ENCODE data around the gene COBL.

The COBL gene

DNA sequence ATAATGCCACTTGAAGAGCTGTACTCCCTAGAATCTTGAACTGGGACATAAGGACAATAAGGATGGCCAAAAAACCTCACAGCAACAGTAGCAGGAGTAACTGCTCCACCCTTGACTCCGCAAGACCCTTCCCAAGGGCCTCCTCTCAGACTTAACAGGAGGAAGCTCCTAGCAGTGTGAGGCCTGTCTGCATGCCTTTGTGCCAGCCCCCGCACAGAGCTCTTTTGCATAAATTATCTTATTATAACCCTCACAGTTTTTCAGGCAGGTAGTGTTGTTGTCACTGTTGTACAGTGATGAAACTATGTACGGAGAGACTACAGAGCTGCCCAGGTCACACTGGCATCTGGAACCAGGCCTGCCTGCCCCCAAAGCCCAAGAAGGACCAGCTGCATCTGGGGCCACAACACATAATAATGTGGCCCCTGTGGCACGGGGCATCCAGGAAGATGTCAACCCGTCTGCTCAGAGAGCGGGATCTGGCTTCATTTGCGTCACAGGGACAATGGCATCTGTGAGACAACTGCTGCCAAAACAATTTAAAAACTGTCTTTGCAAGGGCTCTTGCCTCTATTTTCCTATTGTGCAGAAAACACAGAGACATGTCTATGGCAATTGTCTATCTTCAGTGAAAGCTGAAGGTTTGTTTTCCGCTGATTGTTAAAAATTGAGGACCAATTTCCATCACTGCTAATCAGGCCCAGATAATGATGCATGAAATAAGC, 284.7 kb downstream of the COBL start:
- DNase-seq = no peak

DNA sequence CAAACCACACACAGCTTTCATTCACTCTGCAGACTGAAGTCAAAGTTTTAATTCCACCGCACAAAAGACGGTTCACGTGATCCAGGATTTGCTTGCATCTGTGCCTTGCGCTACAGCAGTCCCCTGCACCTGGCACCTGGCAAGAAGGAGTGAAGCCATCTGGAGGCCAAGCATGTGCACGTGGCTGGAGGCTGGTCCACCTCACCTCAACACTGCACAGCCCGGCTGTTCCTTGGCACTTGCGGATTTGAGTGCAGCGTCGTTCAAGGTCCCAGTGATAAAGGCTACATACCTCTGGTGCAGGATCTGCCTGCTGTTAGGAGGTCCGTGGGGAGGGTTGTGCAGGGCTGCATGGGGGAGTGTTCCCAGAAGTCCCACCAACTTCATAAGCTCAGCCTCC, 285.4 kb downstream of the COBL start:
- no peak for DNase-seq

DNA sequence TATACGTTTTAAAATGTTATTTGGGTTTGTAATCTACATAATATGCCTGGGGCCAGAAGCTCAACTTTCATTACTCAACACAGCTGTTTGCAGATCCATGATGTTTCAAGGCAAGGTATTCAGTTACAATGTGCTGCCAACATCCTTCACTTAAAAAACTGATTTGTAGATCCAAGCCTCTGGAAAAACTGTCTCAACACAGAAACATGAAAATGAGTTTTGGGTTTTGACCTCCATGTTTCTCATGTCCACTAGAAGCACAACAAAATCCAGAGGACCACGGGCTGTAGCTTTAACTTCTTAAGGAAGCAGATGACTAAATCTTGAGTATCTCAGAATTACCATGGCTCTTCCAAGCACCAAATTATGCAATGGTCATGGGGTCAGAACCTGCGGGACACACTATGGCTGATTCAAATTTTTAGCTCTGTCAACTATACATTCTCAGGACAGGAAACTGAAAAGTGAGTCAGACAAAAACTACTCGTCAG, 286.9 kb downstream of the COBL start:
- no peak for DNase-seq

- no peak for DNase-seq
Measured at GRCh38 chr7:51029131-51029530, 287.5 kb downstream of the COBL start.

GRCh38 chr7:51027935-51028830, 288.4 kb downstream of the COBL start:
- no peak for DNase-seq

- DNase-seq = no peak
Measured at GRCh38 chr7:51027106-51027934, 289.3 kb downstream of the COBL start.

- no peak for DNase-seq
Measured at GRCh38 chr7:51026341-51026740, 290.3 kb downstream of the COBL start.

- no peak for DNase-seq
Measured at GRCh38 chr7:51025668-51026067, 290.9 kb downstream of the COBL start.

DNA sequence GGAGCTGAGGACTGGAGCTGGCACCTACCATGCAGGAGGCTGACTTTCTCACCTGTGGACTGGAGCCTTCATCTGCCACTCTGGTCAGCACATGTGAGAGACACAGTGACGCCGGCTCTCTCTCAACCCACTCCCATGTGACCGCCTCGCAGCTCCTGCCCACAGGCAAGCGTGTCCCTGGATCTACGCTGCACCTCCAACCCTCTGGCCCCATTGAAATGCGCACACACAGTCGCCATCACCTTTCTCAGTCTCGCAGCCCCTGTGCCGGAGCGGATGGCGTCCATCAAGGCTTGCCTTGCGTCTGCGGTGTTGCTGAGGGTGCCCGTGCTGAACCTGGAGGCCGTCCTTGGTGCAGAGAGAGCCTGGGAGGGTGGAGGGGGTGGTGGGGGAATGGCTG, 291.7 kb downstream of the COBL start:
- DNase-seq = no peak

DNA sequence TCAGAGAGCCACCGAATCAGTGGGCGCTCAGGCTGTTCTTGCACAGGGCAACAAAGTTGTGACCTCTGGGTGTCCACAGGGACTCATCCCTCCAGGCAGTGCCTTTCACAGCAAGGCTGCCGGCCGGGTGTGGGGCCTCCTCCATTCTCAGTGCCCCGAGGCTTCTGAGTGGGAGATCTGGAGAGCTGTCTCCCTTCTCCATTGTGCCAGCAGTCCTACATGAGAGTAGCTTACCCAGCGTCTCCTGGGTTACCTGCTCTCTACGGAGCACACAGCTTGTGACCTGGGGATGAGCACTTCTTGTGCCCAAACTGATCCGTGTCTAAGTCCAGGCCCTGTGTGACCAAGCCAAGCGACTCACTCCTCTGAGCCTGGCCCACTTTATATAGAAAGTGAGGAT, 293.1 kb downstream of the COBL start:
- no peak for DNase-seq

- no peak for DNase-seq
Measured at GRCh38 chr7:51022821-51023220, 293.8 kb downstream of the COBL start.

DNA sequence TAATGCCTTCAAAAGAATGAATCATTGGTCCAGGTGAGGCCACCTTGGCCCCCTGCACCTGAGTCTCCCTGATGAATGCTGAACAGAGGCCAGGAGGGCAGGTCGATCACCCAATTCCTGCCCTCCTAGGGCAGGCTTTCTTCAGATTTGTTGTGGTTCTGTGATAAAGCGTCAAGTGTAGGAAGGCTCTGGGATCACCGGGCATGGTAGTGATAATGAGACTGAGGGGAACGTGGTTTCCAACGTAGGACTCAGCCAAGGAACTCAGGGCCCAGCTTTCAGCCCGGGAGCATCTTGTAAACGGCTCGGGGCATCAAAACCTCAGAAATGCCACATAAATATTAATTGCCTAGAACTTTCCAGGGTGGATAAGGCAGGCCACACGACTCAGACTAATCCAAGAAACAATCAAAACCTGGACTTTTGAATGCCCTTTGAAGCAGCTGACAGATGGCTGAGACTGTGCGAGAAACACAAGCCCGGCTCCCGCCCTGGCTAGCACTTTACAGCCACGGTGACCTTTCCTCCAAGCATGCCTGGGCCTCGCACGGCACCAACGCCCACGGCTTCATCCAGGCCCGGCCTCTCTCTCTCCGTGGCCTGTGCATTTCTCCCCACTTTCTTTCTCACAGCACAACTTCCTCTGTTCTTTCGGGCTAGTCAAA, 294.6 kb downstream of the COBL start:
- no peak for DNase-seq

DNA sequence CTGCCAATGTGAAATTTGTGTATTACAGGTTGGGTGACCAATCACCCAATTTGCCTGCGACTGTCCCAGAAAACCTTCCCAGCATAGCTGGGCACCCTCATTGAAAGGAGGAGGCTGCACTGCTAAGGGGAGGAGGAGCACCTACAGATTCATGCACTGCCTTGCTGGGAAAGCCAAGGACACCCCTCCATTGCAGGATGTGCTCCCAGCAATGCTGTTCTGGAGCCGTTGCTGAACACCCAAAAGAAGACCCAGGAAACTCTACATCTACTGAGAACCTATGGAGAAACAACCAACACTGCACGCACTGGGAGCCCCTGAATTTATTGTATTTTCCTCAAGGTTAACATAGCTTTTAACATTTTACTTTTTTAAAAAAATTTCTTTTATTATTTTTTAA, 295.7 kb downstream of the COBL start:
- DNase-seq = no peak

DNA sequence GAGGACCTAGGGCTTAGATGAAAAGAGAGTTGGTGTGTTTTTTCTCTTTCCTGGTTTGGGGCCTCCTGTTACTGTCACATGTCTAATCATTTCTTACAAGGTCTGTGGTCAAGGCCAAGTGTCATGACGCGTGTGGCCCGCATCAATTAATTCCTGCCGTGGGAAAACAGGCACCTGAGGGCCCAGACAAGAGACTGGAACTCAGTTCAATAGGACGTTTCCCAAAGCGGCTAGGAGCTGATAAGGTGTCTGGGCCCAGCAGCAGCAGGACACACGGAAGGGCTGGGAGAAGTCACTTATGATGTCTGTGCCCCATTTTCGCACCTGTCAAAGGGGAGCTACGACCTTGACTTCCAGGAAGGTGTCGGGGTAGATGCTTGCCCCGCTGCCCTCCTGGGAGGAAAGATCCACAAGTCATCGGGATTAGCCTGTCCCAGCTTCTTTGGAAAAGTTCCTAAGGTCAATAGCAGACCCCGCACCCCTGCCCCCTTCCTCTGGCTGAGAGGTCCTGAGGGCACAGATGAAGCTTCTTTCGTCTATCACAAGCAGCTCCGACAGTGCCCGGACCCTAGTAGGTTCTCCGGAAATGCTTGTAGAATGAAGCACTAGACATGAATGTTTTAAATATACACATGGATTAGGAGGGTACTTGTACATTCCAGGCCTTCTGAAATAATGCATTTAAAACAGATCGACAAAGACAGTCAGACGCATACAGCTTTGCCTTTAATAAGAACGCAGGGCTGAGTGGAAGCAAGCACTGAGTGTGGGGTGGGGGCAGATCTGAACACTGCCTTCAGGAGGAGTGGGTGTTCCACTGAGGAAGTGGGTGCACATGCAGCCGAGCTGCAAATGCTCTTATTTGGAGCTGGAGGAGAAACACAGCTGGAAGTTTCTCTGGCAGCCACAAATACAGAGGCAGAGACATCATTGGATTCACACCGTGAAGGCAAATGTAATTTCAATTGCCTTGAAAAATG, 296.4 kb downstream of the COBL start:
- no peak for DNase-seq

DNA sequence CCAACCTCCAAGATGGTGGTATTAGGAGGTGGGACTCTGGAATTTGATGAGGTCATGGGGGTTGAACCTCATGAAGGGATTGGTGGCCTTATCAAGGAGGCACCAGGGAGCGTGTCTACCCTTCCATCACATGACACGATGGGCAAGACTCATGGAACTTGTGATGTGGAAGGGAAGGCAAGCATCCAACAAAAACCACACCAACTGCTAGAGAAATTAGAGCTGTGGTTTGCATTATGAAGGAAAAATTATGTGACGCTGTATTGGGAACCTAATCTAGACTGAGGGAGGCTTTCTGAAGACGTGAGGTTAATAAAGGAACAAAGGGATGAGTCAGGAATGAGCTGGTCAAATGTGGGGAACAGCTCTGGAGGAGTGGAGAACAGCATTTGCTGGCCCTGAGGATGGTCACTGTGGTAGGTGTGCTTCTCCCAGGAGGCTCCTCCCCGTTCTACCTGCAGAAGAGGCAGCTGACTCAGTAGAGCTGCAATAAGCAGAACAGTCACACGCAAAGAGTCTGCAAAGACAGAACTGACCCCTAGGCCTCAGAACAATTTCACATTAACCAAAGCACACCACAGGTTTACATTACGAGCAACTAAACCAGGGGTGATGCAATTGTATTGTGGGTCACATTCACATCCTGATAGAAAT, 297.3 kb downstream of the COBL start:
- no peak for DNase-seq

- DNase-seq = no peak
Measured at GRCh38 chr7:51017576-51018535, 298.8 kb downstream of the COBL start.

DNA sequence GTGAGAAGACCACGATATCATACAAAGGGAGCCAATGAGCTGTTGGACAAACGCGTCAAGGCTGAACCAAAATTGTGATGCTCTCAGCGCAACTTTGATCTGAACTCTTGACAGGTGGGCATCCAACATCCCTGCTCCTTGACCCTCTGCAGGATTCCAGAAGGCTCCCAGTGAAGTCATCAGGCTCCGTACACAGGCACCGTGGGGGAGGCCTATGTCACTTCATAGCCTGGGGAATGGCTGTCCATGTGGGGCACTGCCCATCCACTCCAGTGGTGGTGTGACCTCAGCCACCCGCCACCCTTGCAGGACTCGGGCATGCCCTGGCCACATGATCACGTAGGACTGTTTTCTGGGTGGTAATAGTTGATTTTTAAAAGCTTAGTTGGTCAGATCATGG, 300.1 kb downstream of the COBL start:
- no peak for DNase-seq

DNA sequence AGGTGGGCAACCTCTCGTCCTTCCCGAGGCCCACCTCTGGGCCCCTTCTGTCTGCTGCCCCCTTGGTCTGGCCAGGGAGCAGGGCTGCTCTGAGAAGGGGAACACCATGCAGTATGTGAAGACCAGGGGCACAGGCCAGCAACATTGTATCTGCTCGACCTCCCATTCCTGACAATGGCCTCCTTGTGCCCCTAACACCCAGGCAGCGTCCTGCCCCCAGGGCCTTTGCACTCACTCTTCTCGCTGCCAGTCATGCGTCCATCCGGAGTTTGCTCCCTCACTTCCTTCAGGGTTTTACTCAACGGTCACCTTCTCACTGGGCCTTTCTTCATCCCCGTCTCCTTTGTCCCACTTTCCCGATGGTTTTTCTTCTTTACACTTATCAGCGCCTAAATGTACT, 301.0 kb downstream of the COBL start:
- DNase-seq = no peak

GRCh38 chr7:51014811-51015210, 301.8 kb downstream of the COBL start:
- no peak for DNase-seq
